ENCODE data around the gene FOLR1.
"Not testable (repeated sequence)": the region's sequence is repeated elsewhere in the genome, so short reads cannot be mapped to it uniquely, and the experiment has no call there.

Gene FOLR1

DNA sequence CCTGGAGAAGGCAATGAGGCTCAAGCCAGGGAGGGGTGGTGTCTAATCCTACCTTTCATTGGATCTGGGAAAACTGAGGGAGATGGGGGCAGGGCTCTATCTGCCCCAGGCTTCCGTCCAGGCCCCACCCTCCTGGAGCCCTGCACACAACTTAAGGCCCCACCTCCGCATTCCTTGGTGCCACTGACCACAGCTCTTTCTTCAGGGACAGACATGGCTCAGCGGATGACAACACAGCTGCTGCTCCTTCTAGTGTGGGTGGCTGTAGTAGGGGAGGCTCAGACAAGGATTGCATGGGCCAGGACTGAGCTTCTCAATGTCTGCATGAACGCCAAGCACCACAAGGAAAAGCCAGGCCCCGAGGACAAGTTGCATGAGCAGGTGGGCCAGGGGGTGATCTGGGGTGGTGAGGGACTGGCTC lies at the start of gene FOLR1:
Gene FOLR1 (plus strand): TSS at position 180 of the 421 bp plus-strand sequence. CDS start 34 bp downstream, at position 214.
- no peak for DNase-seq

DNA sequence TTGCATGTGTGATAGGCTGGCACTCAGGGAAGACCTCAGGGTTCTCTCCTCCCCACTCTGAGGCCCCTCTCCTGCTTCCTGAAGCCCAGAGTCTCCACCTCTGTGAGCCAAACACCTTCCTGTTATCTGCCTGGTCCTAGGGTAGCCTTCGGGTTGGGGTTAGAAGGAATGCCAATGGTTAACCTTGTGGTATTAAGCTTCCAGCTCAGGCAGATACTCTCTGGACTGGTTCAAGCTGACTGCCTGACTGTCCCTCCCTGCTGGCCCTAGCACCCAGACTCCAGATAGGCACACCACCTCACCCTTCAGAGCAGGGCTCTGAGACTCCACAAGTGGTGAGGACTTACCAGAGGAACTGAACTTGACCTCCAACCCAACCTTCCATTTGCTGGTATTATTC lies 49.4 kb upstream of the FOLR1 start:
- not testable (repeated sequence) for DNase-seq

DNA sequence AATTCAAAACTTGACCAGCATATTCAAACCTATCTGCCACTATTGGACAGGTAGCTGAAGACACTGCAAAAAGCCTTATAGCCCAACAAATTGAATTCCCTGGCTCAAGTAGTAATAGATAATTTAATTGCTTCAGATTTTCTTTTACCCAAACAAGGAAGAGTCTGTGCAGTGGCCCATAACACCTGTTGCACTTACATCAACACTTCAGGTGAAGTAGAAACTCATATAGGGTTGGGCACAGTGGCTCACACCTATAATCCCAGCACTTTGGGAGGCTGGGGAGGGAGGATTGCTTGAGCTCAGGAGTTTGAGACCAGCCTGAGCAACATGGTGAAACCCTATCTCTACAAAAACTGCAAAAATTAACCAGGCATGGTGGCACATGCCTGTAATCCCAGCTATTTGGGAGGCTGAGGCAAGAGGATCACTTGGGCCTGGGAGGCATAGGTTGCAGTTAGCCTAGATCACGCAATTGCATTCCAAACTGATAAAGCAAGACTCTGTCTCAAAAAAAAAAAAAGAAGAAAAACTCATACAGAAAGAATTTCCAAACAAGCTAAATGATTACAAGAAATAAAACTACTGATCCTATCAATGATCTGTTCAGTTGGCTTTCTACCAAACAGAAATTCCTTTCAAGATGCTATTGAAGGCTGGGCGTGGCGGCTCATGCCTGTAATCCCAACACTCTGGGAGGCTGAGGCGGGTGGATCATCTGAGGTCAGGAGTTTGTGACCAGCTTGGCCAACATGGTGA lies 47.0 kb upstream of the FOLR1 start:
- DNase-seq, result no peak

DNA sequence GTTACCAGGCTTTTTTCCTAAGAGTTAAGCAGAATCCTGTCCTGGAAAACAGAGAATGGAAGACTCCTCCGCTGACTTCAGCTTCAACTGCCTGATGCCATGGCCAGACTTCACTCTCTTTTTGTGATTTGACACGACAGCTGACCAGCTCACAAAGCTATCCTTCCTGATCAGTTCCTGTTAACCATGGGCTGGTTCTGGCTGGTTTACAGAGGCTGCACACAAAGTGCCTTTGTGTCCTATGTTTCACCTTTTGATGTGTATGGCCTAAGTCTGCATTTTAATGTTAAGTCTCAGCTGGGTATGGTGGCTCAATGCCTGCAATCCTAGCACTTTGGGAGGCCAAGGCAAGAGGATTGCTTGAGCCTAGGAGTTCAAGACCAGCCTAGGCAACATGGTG lies 45.3 kb upstream of the FOLR1 start:
- no peak for DNase-seq

DNA sequence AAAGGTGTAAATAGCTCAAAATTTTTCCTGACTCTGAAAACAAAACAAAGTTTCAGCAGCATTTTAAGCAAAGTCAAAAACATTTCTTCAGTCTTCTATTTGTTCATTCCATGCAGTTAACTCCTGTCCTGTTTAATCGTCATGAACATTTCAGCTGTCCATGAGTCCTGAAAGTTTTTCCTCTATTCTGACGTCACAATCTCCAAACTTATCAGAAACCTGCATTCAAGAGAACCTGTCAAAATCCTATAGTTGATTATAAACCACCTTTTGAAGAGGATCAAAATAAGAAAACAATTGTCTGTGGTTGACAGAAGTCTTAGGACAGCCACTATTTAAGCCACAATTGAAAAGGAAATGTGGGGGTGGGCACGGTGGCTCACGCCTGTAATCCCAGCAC lies 41.1 kb upstream of the FOLR1 start:
- no peak for DNase-seq

DNA sequence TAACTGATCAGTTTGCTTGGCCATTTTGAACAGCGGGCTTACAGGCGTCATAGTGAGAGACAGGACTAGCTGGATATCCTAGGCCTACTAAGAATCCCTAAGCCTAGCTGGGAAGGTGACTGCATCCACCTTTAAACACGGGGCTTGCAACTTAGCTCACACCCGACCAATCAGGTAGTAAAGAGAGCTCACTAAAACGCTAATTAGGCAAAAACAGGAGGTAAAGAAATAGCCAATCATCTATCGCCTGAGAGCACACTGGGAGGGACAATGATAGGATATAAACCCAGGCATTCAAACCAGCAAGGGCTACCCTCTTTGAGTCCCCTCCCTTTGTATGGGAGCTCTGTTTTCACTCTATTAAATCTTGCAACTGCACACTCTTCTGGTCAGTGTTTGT lies 38.1 kb upstream of the FOLR1 start:
- not testable (repeated sequence) for DNase-seq

DNA sequence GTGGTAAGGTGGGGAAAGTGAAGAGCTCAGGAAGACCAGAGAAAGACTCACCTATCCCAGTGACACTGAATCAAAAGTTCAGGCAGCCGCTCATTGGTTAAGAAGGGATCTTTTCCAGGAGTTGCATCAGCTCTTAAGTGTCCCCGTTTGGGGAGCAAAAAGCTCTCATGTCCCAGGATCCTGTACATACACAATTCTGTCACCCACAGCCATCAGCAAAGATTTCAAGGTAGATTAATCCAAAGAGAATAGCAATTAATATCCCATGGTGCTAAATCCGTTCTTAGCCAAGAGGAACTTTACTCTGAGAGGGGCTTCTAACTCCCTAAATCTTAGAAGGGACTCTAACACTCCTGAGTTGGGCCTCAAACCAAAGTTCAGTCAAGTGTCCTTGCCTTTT lies 37.1 kb upstream of the FOLR1 start:
- DNase-seq, result no peak

DNA sequence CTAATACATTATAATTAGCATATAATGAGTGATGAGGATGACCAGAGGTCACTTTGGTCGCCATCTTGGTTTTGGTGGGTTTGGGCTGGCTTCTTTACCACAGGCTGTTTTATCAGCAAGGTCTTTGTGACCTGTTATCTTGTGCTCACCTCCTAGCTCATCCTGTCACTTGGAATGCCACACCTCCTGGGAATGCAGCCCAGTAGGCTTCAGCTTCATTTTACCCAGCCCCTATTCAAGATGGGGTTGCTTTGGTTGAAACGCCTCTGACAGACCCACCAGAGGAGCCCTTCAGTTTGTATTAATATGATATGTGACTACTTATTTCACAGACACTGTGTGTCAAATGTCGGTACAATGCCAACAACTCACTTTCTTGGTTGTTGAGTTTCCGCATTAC lies 36.2 kb upstream of the FOLR1 start:
- DNase-seq, result no peak

DNA sequence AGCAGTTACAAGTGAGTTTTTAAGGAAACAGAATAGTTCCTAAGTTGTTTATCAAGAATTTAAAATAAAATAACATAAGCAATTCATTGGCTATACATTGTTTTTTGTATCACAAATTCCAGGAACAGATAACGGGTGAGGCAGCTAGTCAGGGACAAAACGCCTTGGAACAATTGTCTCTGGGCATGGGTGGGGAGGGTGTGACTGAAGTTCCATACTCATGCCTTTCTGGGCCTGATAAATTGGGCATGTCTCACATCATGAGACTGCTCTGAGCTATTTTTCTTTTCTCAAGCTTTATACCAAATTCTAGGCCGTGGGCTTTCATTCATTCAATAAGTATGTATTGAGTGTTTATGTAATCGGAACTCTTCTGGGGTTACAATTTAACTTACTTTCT lies 34.8 kb upstream of the FOLR1 start:
- DNase-seq, result no peak

DNA sequence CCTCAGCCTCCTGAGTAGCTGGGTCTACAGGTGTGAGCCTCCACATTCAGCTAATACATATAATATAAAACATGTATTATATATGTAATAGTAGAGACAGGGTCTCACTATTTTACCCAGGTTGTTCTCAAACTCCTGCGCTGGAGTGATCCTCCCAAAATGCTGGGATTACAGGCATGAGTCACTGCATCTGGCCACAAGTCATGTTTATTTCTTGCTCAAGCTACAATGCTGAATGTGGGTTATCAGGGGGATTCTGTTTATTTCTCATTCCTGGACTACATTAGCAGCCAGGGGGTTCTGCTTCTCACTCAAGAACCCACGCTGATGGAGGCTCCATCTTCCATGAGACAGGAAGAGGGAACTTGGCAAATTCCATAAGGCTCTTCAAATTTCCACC lies 31.6 kb upstream of the FOLR1 start:
- no peak for DNase-seq

DNA sequence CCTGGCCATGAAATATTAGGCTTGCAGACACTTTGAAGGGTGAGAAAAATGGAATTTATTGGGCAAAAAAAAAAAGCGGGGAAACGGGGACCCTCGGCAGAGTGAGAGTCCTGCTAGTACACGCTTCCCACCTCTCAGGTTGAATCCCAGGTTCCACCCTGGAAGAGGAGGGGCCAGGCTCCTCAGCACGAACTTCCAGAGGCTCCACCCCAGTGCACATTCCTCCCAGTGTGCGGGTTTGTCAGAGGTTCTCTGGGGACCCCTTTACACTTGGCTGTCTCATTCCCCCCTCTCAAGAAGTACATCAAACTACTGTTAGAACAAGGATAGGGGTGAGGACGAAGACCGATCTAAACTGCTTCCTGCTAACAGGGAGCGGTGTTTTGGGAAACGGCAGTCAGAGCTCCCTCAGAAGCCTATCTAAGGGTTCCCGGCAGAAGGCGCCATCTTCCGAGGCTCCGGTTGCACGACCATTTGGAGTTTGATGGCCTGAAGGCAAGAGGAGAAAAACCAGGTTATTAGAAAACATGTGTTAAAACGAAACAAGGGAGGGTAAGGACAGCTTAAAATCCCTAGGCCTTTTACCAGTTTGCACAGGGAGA lies 28.9 kb upstream of the FOLR1 start:
- no peak for DNase-seq

DNA sequence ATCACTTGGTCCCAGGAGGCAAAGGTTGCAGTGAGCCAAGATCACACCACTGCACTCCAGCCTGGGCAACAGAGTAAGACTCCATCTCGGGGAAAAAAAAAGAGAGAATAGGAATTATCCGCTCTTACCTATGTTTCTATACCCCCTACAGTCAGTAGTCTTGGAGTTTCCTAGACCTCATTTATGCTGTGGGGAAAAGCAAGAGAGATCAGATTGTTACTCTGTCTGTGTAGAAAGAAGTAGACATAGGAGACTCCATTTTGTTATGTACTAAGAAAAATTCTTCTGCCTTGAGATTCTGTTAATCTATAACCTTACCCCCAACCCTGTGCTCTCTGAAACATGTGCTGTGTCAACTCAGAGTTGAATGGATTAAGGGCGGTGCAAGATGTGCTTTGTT lies 27.8 kb upstream of the FOLR1 start:
- DNase-seq, result not testable (repeated sequence)

DNA sequence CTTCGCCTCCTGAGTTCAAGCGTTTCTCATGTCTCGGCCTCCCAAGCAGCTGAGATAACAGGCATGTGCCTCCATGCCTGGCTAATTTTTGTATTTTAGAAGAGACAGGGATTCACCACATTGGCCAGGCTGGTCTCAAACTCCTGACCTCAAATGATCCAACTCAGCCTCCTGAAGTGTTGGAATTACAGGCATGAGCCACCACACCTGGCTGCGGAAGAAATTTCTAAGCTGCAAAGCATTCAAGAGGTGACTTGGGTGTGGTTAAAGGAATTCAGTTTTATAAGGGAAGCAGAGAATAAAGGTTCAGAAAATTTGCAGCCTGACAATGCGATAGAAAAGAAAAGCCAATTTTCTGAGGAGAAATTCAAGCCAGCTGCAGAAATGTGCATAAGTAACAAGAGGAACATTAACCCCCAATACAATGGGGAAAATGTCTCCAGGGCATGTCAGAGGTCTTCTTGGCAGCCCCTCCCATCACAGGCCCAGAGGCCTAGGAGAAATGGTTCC lies 22.8 kb upstream of the FOLR1 start:
- DNase-seq, result not testable (repeated sequence)

DNA sequence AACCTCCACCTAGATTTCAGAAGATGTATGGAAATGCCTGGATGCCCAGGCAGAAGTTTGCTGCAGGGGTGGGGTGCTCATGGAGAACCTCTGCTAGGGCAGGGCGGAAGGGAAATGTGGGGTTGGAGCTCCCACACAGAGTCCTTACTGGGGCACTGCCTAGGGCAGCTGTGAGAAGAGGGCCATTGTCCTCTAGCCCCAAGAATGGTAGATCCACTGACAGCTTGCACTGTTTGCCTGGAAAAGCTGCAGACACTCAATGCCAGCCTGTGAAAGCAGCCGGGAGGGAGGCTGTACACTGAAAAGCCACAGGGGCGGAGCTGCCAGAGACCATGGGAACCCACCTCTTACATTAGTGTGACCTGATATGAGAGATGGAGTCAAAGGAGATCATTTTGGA lies 22.2 kb upstream of the FOLR1 start:
- not testable (repeated sequence) for DNase-seq

DNA sequence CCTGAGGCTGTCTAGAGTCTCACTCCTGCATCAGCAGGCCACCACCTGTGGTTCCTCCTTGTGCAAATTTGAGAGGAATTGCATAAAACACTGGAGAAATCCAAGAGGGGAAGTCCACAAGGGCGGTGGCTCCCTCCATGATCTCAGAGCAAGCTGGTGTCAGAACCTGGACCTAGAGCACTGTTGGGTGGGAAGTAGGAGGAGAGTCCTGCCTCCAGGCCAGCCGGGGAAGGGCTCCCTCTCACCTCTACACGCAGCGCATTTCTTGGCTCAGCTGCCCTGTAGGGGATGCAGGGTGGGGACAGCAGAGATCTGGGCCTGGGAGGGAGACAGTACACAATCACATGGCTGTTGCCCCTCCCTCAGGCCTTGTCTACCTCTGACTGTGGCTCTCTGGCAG lies 19.9 kb upstream of the FOLR1 start:
- not testable (repeated sequence) for DNase-seq

DNA sequence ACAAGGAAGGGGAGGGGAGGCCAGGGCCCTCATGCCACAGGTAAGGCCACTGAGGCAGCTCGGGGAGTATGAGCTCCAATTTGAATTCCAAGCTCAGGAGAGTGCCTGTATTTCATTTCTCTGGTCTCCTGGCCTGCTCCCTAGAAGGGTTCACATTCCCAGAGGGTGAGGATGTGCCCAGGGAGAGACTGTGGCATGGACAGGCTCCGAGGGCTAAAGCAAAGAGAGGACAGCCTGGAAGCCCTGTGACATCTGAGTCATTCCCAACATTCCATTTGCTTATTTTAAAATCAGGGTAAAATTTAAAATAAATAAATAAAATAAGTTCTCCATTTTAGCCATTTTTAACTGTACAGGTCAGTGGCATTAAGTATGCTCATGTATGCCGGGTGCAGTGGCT lies 18.6 kb upstream of the FOLR1 start:
- no peak for DNase-seq

DNA sequence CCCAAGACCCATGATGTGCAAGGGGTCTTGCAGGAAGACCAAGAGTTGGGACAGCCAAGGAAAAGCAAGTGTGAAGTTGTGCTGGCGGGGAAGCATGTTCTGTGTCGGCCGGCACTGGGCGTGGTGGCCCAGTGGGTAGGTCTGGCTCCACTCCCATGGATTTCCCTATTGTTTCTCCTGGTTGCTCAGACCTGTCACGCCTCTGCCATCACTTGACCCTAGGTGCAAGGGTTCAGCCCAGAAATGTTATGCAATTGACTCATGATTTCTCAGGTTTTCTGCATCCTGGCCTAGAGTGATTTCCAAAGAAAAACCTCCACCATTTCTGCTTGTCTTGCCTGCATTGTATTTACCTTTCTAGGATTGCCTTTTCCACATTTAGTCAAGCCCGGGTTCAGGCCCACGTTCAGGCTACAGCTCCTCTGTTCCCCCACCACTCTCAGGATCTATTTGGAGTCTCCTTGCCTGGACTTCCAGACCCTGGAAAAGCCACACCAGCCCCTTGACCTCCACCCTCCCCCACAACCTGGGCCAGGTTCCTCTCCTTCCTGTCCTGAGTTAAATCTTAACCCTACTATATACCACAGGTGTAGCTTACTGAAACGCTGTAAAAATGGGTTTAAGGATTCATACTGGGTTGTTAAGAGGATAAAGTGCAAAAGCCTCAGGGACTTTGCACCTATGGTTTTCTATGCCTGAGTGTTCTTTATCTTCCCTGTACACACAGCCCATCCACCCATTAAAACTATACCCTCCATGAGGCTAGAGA lies 17.5 kb upstream of the FOLR1 start:
- no peak for DNase-seq

DNA sequence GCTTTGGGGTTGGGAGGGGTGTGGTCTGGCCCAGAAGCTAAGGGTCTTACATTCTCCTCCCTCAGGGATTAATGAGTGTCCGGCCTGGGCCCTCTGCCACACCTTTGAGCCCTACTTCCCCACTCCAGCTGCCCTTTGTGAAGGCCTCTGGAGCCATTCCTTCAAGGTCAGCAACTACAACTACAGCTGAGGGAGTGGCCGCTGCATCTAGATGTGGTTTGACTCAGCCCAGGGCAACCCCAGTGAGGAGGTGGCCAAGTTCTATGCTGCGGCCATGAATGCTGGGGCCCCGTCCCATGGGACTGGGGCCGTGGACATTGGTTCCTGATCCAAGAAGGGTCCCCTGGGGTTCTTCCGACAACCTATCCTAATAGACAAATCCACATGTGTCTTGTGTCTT lies 14.3 kb upstream of the FOLR1 start:
- DNase-seq, result no peak

DNA sequence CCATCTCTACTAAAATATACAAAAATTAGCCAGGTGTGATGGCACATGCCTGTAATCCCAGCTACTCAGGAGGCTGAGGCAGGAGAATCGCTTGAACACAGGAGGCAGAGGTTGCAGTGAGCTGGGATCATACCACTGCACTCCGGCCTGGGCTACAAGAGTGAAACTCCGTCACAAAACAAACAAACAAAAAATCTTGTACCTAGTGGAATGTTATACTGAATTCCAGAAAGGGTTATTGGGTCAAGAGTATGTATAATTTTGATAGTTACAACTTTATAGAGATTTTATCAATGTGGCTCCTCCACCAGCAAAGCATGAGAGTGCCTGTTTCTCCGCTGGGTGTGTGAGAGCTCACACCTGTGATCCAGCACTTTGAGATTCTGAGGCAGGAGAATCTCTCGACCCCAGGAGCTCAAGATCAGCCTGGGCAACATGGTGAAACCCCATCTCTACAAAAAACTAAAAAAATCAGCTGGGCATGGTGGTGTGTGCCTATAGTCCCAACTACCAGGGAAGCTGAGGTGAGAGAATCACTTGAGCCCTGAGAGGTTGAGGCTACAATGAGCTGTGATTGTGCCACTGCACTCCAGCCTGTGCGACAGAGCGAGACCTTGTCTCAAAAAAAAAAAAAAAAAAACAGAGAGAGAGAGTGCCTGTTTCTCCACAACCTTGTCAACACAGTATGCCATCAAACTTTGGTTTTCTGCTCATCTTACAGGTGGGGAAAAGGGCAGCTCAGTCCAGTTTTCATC lies 12.7 kb upstream of the FOLR1 start:
- no peak for DNase-seq

DNA sequence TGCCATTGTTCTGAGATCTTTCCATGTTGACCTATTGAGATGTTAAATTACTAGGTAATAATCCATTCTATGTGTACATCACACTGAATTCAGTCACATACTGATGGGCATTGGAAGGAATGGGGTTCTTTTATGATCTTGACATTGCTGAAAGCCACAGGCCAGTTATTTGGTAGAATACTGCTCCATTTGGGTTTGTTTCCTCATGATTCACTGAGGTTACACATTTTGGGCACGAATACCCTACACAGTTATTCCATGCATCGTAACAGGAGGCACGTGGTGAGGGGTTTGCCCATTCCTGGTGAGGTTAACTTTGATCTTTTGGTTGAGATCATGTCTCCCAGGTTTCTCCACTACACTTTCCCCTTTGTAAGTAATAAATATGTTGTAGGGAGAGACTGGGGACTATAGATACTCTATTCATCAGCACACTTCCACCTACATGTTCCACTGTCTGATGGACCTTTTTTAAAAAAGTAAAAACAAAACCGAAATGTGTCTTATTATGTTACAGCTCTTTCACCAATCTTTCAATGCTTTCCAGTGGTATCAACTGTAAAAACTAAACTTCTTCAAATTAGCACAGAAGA lies 12.0 kb upstream of the FOLR1 start:
- DNase-seq, result no peak

DNA sequence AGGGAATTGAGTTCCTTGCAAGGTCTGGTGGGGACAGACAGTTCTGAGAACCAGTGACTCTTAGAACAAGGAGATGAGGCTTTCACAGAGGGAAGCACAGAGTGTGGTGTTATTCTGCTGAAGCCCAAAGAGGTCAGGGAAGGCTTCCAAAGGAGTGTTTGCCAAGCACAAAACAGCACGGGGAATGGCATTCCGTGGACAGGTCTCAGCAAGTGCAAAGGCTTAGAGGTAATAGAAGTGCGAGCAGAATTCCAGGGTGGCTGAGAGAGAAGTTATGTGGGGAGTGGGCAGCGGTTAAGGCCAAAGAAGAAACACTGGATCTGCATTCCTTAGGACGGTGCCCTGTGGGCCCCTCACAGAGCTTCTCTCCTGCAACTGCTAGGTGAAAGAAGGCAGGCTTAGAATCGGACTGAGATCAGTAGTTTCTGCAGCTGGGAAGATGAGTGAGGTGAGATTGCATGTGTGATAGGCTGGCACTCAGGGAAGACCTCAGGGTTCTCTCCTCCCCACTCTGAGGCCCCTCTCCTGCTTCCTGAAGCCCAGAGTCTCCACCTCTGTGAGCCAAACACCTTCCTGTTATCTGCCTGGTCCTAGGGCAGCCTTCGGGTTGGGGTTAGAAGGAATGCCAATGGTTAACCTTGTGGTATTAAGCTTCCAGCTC lies 10.9 kb upstream of the FOLR1 start:
- DNase-seq, result not testable (repeated sequence)

DNA sequence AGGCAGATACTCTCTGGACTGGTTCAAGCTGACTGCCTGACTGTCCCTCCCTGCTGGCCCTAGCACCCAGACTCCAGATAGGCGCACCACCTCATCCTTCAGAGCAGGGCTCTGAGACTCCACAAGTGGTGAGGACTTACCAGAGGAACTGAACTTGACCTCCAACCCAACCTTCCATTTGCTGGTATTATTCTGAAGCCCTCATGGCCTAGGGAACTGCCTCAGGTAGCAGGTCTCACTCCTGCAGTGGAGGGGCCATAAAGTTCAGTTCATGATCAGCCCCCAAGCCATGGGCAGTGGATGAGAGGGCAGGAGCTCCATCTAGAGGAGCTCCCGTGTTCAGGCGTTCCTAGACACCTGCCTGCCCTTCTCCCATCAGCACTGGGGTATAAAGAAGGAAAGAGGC lies 10.4 kb upstream of the FOLR1 start:
- DNase-seq, result not testable (repeated sequence)

Data from stimulated activated naive CD4-positive, alpha-beta T cell (primary cell).